ENCODE data around the gene PPP2R5A. TPM values are rescaled to one million over a fixed set of nuclear protein-coding genes. Genes with fewer than 3 reads are reported as not detected.

Gene PPP2R5A
- total RNA-seq, 1 experiment from 2014 or later, result 22.0 TPM

- H3K27me3 Mint-ChIP-seq (ENCODE audit: low read depth), result no peaks in the 10 kb centered on the region
- no peak for TF ChIP-seq CTCF (conservative IDR thresholded peaks at IDR 0.05)
These were observed 9.8 kb downstream of the PPP2R5A start for GRCh38 chr1:212294983-212295382.

More at GRCh38 chr1:212294983-212295382, 9.8 kb downstream of the PPP2R5A start:
- Histone ChIP-seq H3K23ac (ENCODE audit: insufficient read length, low read depth, low read length) (no peak overlapping the region), H3K27me3 (ENCODE audit: insufficient read depth, low read length) (no peaks in the 10 kb centered on the region), H4K91ac (ENCODE audit: insufficient read length, low read depth, low read length) (no peak overlapping the region), H3K79me1 (ENCODE audit: insufficient read depth, low read depth, low read length, poor library complexity, severe bottlenecking) (peaks cover 7% of the 10 kb centered on the region), H3K56ac (ENCODE audit: insufficient read length, low read depth, low read length) (no peak overlapping the region), H3K14ac (ENCODE audit: insufficient read depth, low read length) (no peak overlapping the region), H3K4ac (ENCODE audit: low read depth, low read length) (no peak overlapping the region), H2BK5ac (ENCODE audit: insufficient read length, low read length) (no peak overlapping the region), H4K5ac (ENCODE audit: insufficient read length, low read depth, low read length) (no peak overlapping the region), H2BK15ac (ENCODE audit: low read depth, low read length) (no peak overlapping the region), H3K4me1 (ENCODE audit: insufficient read depth, low read length) (no peaks in the 10 kb centered on the region; the same call in 1 of the 2 replicates), H4K8ac (replicated peaks; ENCODE audit: insufficient read length, low read depth, low read length) (no peak overlapping the region), H3K79me2 (ENCODE audit: insufficient read depth, low read length) (peaks cover 15% of the 10 kb centered on the region; the same call in 1 of the 2 replicates), H3K18ac (ENCODE audit: insufficient read length, low read depth, low read length) (no peak overlapping the region), H3K9me3 (ENCODE audit: control insufficient read depth, low read depth, low read length) (no peaks in the 10 kb centered on the region), H2BK12ac (ENCODE audit: insufficient read length, low read depth, low read length) (no peak overlapping the region), H2AFZ (ENCODE audit: low read length) (no peak overlapping the region), H3K27ac (ENCODE audit: insufficient read length, low read depth, low read length) (no peak overlapping the region), H4K20me1 (ENCODE audit: control insufficient read depth, insufficient read depth, insufficient read length) (no peaks in the 10 kb centered on the region), H3K23me2 (ENCODE audit: insufficient read length, low read depth, low read length, poor library complexity, severe bottlenecking) (no peaks in the 10 kb centered on the region), H2BK120ac (ENCODE audit: low read depth, low read length, poor library complexity, severe bottlenecking) (no peak overlapping the region), H3K9ac (ENCODE audit: extremely low read depth, insufficient read length, low read length) (no peak overlapping the region), H2BK20ac (ENCODE audit: low read depth, low read length, poor library complexity, severe bottlenecking) (no peak overlapping the region), H3K4me2 (ENCODE audit: insufficient read depth, insufficient read length, low read length) (no peak overlapping the region), H2AK5ac (ENCODE audit: insufficient read length, low read length) (no peak overlapping the region), H3T11ph (ENCODE audit: low read length) (no peak overlapping the region)
- H3K4me3 Mint-ChIP-seq, result no peak overlapping the region
- no peak overlapping the region for H3K27ac Mint-ChIP-seq
- no CpG with 5 or more reads among the region's 3 CpGs for WGBS (ENCODE audit: extremely low coverage, insufficient read length, low lambda C conversion rate)
- no peak for DNase-seq
- peaks cover 3 to 6% (median 4%) of the 10 kb centered on the region in 3 experiments; a peak in 4 of 7 replicates for H3K36me3 Mint-ChIP-seq (ENCODE audit: insufficient read depth in 1 of 3, low read depth in 3 of 3)
- H3K9me3 Mint-ChIP-seq, result peaks cover 2 to 4% of the 10 kb centered on the region in 2 experiments; a peak in 1 of 5 replicates
- peaks cover 42 to 48% of the 10 kb centered on the region in 2 experiments for H3K4me1 Mint-ChIP-seq
